GM18505 (cell line): ENCODE data around the gene ADIPOQ.
"Not testable (repeated sequence)": the region's sequence is repeated elsewhere in the genome, so short reads cannot be mapped to it uniquely, and the experiment has no call there.

Source experiments
- ATAC-seq: cut with Tn5 transposase; IDR thresholded peaks from one replicate; pipeline ENCODE4 v1.9.1; 2021; ENCODE audit not compliant: unreplicated experiment
- POLR2A ChIP-seq: IDR thresholded peaks from 4 replicates; pipeline ENCODE4 v1.6.1; 2011; ENCODE audit warnings: borderline replicate concordance; ENCODE audit not compliant: insufficient read depth, insufficient read length; ENCODE audit errors: extremely low read depth

The ADIPOQ gene

GRCh38 chr3:186896006-186896405 lies 53.5 kb downstream of the ADIPOQ start:
- TF ChIP-seq POLR2A: no peak

GRCh38 chr3:186896875-186897274 lies 54.4 kb downstream of the ADIPOQ start:
- ATAC-seq: no peak
- no peak for TF ChIP-seq POLR2A

More at GRCh38 chr3:186896006-186896405, 53.5 kb downstream of the ADIPOQ start:
- ATAC-seq: no peak

GRCh38 chr3:186901135-186901734 lies 58.7 kb downstream of the ADIPOQ start:
- ATAC-seq: no peak
- TF ChIP-seq POLR2A: no peak

- ATAC-seq: no peak
- TF ChIP-seq POLR2A: no peak
Observed at GRCh38 chr3:186902154-186902553, 59.6 kb downstream of the ADIPOQ start.

- no peak for ATAC-seq
- TF ChIP-seq POLR2A: no peak
Observed at GRCh38 chr3:186902713-186903112, 60.2 kb downstream of the ADIPOQ start.

- ATAC-seq: not testable (repeated sequence)
Observed at GRCh38 chr3:186903676-186904075, 61.2 kb downstream of the ADIPOQ start.

- ATAC-seq: not testable (repeated sequence)
Observed at GRCh38 chr3:186907075-186907474, 64.6 kb downstream of the ADIPOQ start.
